ENCODE data around the gene FAM177B.

The FAM177B gene

DNA sequence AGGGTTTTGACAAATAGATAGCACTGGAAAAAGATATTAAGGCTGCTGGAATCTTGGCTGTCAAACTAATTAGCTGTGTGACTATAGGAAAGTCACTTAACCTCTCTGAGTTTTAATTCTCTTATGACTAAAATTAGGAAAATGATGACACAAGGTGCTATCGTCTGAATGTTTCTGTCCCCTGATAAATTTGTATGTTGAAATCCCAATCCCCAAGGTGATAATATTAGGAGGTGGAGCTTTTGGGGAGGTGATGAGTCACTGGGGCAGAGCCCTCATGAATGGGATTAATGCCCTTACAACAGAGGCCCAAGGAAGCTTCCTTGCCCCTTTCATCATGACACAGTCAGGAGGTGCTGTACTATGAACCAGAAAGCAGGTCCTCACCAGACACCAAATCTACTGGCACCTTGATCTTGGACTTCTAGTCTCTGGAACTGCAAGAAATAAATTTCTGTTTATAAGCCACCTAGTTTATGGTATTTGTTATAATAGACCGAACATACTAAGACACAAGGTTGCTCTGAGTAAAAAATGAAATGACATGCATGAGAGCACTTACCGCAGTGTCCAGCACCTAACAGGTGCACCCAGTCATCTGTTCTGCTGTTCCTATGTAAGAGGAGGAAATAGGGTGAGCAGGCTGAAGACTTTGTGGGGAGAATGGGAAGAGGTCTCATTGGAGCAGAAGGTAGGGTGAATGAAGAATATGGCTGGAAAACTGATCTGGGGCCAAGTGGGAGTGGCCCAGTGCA lies 51.6 kb downstream of the FAM177B start:
- Mint-ChIP-seq H3K27ac (no peak overlapping the region), H3K27me3 (peaks cover 2% of the 10 kb centered on the region), H3K9me3 (no peaks in the 10 kb centered on the region), H3K36me3 (ENCODE audit: low read depth) (no peaks in the 10 kb centered on the region), H3K4me1 (ENCODE audit: low read depth) (peaks cover 17% of the 10 kb centered on the region), H3K4me3 (no peak overlapping the region)

DNA sequence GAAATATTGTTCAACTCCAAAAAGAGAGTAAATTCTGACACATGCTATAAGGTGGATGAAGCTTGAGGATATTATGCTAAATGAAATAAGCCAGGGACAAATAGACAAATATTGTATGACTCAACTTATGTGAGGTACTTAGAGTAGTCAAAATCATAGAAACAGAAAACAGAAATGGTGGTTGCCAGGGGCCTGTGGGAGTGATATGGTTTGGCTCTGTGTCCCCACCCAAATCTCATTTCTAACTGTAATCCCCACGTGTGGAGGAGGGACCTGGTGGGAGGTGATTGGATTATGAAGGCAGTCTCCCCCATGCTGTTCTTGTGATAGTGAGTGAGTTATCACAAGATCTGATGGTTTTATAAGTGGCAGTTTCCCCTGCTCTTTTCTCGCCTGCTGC lies 53.1 kb downstream of the FAM177B start:
- Mint-ChIP-seq H3K36me3 (ENCODE audit: low read depth) (no peaks in the 10 kb centered on the region), H3K9me3 (no peaks in the 10 kb centered on the region), H3K27me3 (no peaks in the 10 kb centered on the region), H3K4me1 (ENCODE audit: low read depth) (peaks cover 17% of the 10 kb centered on the region), H3K27ac (no peak overlapping the region), H3K4me3 (no peak overlapping the region)

DNA sequence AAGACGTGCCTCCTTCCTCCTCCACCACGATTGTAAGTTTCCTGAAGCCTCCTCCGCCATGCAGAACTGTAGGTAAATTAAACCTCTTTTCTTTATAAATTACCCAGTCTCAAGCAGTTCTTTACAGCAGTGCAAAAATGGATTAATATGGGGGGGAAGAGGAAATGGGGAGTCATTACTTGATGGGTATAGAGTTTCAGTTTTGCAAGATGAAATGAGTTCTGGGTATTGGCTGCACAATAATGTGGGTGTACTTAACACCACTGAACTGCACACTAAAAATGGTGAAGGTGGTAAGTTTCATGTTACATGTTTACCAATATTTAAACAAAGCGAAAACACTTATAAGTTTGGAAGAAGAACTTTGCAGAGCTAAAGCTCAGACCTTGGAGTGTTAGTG lies 53.5 kb downstream of the FAM177B start:
- Mint-ChIP-seq H3K36me3 (ENCODE audit: low read depth) (no peaks in the 10 kb centered on the region), H3K27me3 (no peaks in the 10 kb centered on the region), H3K27ac (no peak overlapping the region), H3K4me1 (ENCODE audit: low read depth) (peaks cover 17% of the 10 kb centered on the region), H3K9me3 (no peaks in the 10 kb centered on the region), H3K4me3 (no peak overlapping the region)

DNA sequence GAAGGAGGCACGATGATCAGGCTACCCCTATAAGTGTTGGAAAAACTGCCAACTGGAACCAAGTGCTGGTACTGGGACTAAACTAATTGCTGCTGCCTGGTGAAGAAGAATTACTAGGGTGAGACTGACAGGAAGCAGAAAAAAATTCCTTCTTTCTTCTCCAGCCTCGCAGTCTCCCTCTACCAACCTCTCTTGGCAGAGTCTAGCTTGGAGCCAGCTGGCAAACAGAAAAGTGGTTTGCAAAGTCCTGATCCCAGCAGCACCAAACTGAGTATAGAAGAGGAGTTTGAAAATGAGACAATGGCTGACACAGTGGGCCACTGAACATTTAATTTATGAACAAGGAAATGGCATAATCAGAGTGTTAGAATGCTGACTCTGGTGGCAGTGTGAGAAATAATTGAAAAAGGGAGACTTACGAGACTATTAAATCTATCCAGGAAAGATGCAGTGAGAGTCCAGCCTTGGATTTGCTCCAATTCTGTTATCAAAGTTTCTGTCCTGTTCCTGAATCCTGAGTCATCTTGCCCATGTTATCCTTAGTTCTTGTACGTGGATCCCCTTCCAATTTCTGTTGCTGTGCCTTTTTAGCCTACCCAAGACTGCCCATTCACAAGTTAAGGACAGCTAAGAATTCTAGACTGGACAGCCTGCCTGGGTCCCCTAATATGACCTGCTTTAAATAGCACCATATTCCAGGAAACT lies 54.2 kb downstream of the FAM177B start:
- H3K9me3 Mint-ChIP-seq = no peaks in the 10 kb centered on the region
- H3K4me1 Mint-ChIP-seq (ENCODE audit: low read depth) = peaks cover 17% of the 10 kb centered on the region
- H3K4me3 Mint-ChIP-seq = no peak overlapping the region
- no peaks in the 10 kb centered on the region for H3K27me3 Mint-ChIP-seq
- no peaks in the 10 kb centered on the region for H3K36me3 Mint-ChIP-seq (ENCODE audit: low read depth)
- no peak overlapping the region for H3K27ac Mint-ChIP-seq

DNA sequence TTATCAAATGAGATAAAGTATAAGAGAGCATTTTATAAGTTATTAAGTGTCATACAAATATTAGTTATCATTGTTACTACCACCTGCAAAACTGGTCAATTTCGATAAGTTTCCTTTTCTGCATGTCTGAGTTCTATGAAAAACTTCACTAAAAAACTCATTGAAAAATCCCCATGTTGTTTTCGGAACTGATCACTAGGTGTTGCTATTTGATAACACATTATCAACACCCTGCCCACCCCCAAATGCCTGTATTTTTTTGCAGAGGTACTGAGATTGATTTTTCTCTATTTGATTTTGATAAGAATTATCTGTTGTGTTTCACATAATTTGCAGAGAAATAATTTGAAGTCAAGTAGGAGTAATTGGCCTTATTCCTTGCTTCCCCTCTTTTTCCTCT lies 55.7 kb downstream of the FAM177B start:
- no peaks in the 10 kb centered on the region for H3K36me3 Mint-ChIP-seq (ENCODE audit: low read depth)
- H3K27ac Mint-ChIP-seq = no peak overlapping the region
- no peaks in the 10 kb centered on the region for H3K27me3 Mint-ChIP-seq
- no peaks in the 10 kb centered on the region for H3K9me3 Mint-ChIP-seq
- H3K4me3 Mint-ChIP-seq = no peak overlapping the region
- H3K4me1 Mint-ChIP-seq (ENCODE audit: low read depth) = peaks cover 20% of the 10 kb centered on the region

DNA sequence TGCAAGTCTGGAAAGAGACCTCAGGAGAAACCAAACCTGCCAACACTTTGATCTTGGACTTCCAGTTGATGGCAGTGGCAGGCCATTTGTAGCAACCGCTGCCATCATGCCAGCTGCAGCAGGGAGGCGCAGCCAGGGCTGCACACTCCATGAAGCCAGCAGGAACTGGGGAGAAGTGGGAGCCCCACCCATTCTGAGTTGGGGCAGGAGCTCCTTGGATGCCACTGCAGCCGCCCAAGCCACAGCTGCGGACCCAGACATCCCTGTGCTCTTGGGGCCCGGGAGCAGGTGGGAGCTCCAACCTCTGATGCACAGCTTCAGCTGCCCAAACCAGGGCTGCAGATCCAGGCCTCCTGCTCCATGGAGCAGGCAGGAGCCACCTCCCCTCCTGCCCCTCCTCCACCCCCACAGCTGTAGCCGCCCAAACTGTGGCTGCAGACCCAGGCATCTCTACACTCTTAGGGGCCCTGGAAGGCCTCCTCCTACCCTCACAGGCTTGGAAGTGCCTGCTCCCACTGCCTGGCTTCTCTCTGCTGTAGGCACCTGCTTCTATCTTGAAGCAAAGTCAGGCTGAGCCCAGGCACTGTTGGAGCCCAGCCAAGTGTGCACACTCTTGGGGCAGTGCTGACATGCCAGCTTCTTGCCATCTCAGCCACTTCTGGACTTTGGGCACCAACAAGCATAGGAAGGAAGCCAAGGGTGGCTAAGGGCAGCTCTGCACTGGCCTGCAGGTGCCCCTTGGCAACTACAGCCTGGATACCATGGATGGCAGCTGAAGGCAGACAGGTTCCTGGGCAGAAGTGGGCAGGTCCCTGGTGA lies 57.9 kb downstream of the FAM177B start:
- no peaks in the 10 kb centered on the region for H3K36me3 Mint-ChIP-seq (ENCODE audit: low read depth)
- no peak overlapping the region for H3K4me3 Mint-ChIP-seq
- peaks cover 3% of the 10 kb centered on the region for H3K27me3 Mint-ChIP-seq
- H3K4me1 Mint-ChIP-seq (ENCODE audit: low read depth) = peaks cover 22% of the 10 kb centered on the region
- H3K27ac Mint-ChIP-seq = no peak overlapping the region
- no peaks in the 10 kb centered on the region for H3K9me3 Mint-ChIP-seq

DNA sequence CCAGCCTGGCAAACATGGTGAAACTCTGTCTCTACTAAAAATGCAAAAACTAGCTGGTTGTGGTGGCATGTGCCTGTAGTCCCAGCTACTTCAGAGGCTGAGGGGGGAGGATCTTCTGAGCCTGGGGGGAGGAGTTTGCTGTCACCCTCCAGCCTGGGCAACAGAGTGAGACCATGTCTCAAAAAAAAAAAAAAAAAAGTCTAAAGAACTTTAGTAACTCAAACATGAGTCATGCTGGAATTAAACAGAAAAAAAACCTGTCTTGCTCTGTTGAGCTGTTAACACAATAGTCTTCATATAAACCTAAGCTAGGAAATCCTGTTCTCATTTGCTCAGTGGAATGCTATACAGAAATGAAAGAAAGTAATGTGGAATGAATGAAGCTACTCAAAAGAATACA lies 61.1 kb downstream of the FAM177B start:
- H3K27ac Mint-ChIP-seq = peak overlapping the region; percentile 68
- H3K36me3 Mint-ChIP-seq (ENCODE audit: low read depth) = no peaks in the 10 kb centered on the region
- peaks cover 17% of the 10 kb centered on the region for H3K4me1 Mint-ChIP-seq (ENCODE audit: low read depth)
- H3K4me3 Mint-ChIP-seq = no peak overlapping the region
- H3K9me3 Mint-ChIP-seq = no peaks in the 10 kb centered on the region
- H3K27me3 Mint-ChIP-seq = peaks cover 3% of the 10 kb centered on the region

DNA sequence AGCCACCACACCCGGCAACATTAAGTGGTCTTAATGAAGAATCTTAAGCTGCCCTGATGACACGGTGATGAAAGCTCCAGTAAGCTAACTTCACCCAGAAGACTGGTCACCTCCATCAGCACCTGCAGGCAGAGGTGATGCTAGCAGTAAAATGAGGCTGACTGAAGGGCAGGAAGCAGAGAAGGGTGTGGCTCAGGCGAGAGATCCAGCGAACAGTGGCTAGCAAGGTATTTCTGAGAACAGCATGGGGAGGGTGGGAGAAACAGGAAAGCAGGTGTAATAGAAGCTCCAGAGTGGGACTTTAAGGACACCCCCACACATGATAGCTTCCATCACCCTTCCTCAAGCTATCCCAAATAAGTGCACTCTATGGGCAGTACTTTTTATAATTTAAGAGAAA lies 62.0 kb downstream of the FAM177B start:
- H3K4me1 Mint-ChIP-seq (ENCODE audit: low read depth) = peaks cover 17% of the 10 kb centered on the region
- H3K27me3 Mint-ChIP-seq = peaks cover 3% of the 10 kb centered on the region
- H3K4me3 Mint-ChIP-seq = no peak overlapping the region
- H3K36me3 Mint-ChIP-seq (ENCODE audit: low read depth) = no peaks in the 10 kb centered on the region
- H3K27ac Mint-ChIP-seq = peak overlapping the region; percentile 26
- H3K9me3 Mint-ChIP-seq = no peaks in the 10 kb centered on the region
